ENCODE results near the gene AQP5. TPM values are rescaled to one million over a fixed set of nuclear protein-coding genes. Genes with fewer than 3 reads are reported as not detected.

Gene AQP5
- total RNA-seq, 1 donor from 2014 or later, result 1.2 TPM

GRCh38 chr12:49948866-49949845, 12.5 kb upstream of the AQP5 start:
- FAIRE-seq, result no peak
- no peak for DNase-seq (ENCODE audit: low spot score in 2 of 2)

GRCh38 chr12:49949866-49950265, 11.8 kb upstream of the AQP5 start:
- DNase-seq (ENCODE audit: low spot score in 2 of 2) (no peak), FAIRE-seq (no peak)

- DNase-seq (ENCODE audit: low spot score in 2 of 2) (no peak), FAIRE-seq (no peak)
Observed at GRCh38 chr12:49950273-49951251, 11.1 kb upstream of the AQP5 start, which contains the start of gene AQP2. TSS of gene AQP2 (plus strand) at chr12:49950737. CDS start at chr12:49950831, 94 bp downstream.

- no peak for DNase-seq (ENCODE audit: low spot score in 2 of 2)
- FAIRE-seq, result no peak
Observed at GRCh38 chr12:49951411-49952240, 10.0 kb upstream of the AQP5 start.

GRCh38 chr12:49952391-49953055, 9.1 kb upstream of the AQP5 start:
- FAIRE-seq (no peak), DNase-seq (ENCODE audit: low spot score in 2 of 2) (no peak)

- no peak for FAIRE-seq
- no peak for DNase-seq (ENCODE audit: low spot score in 2 of 2)
Observed at GRCh38 chr12:49953151-49953550, 8.5 kb upstream of the AQP5 start.

GRCh38 chr12:49953961-49954846, 7.5 kb upstream of the AQP5 start:
- no peak for DNase-seq (ENCODE audit: low spot score in 2 of 2)
- FAIRE-seq, result no peak

GRCh38 chr12:49954863-49955830, 6.5 kb upstream of the AQP5 start:
- DNase-seq (ENCODE audit: low spot score in 2 of 2), result no peak
- no peak for FAIRE-seq

GRCh38 chr12:49955899-49956662, 5.6 kb upstream of the AQP5 start:
- DNase-seq (ENCODE audit: low spot score in 2 of 2), result no peak
- FAIRE-seq, result no peak

GRCh38 chr12:49956663-49957569, 4.8 kb upstream of the AQP5 start:
- FAIRE-seq, result no peak
- no peak for DNase-seq (ENCODE audit: low spot score in 2 of 2)

GRCh38 chr12:49957570-49957967, 4.1 kb upstream of the AQP5 start:
- no peak for DNase-seq (ENCODE audit: low spot score in 2 of 2)
- no peak for FAIRE-seq

GRCh38 chr12:49959685-49960473, 1.8 kb upstream of the AQP5 start:
- FAIRE-seq (no peak), DNase-seq (ENCODE audit: low spot score in 2 of 2) (no peak)

- no peak for DNase-seq (ENCODE audit: low spot score in 2 of 2)
- no peak for FAIRE-seq
Observed at GRCh38 chr12:49960474-49961110, 1.1 kb upstream of the AQP5 start.

All from frontal cortex (tissue), 4 donors.